ENCODE measurements around the gene CHST9. TPM values are rescaled to one million over a fixed set of nuclear protein-coding genes. Genes with fewer than 3 reads are reported as not detected.
"Not testable (repeated sequence)": the region's sequence is repeated elsewhere in the genome, so short reads cannot be mapped to it uniquely, and the experiment has no call there.

The CHST9 gene
- total and polyA plus RNA-seq, 3 experiments from 2014 or later = not detected

GRCh38 chr18:27110319-27110718, 74.8 kb downstream of the CHST9 start:
- Histone ChIP-seq H3K4me1 (ENCODE audit: insufficient read depth, low read length) (no peaks in the 10 kb centered on the region), H3K27me3 (ENCODE audit: insufficient read depth, low read length, poor library complexity, severe bottlenecking) (no peaks in the 10 kb centered on the region), H3K27ac (ENCODE audit: low read depth, low read length) (no peak overlapping the region), H3K4me3 (ENCODE audit: low read length) (no peak overlapping the region), H3K36me3 (ENCODE audit: insufficient read depth, low read length) (no peaks in the 10 kb centered on the region), H3K9me3 (ENCODE audit: low read length) (no peaks in the 10 kb centered on the region)
- no peak for DNase-seq
- H3K27ac Mint-ChIP-seq = no peak overlapping the region
- H3K9me3 Mint-ChIP-seq = peaks cover 1 to 27% (median 4%) of the 10 kb centered on the region in 5 donors
- H3K4me3 Mint-ChIP-seq = no peak overlapping the region
- no peaks in the 10 kb centered on the region for H3K27me3 Mint-ChIP-seq
- ChIA-PET CTCF (no interaction called here), POLR2A (no interaction called here)
- no peaks in the 10 kb centered on the region for H3K36me3 Mint-ChIP-seq
- H3K4me1 Mint-ChIP-seq = no peaks in the 10 kb centered on the region

- Mint-ChIP-seq H3K27me3 (no peaks in the 10 kb centered on the region), H3K4me1 (no peaks in the 10 kb centered on the region), H3K27ac (no peak overlapping the region), H3K36me3 (no peaks in the 10 kb centered on the region), H3K9me3 (peaks cover 1 to 29% (median 5%) of the 10 kb centered on the region in 5 donors), H3K4me3 (no peak overlapping the region)
- DNase-seq = no peak
- no peaks in the 10 kb centered on the region for H3K36me3 ChIP-seq (ENCODE audit: insufficient read depth, low read length)
- no peak overlapping the region for H3K4me3 ChIP-seq (ENCODE audit: low read length)
- ChIA-PET CTCF (no interaction called here), POLR2A (no interaction called here)
- H3K4me1 ChIP-seq (ENCODE audit: insufficient read depth, low read length) = no peaks in the 10 kb centered on the region
- H3K9me3 ChIP-seq (ENCODE audit: low read length) = no peaks in the 10 kb centered on the region
- no peaks in the 10 kb centered on the region for H3K27me3 ChIP-seq (ENCODE audit: insufficient read depth, low read length, poor library complexity, severe bottlenecking)
- no peak overlapping the region for H3K27ac ChIP-seq (ENCODE audit: low read depth, low read length)
Measured at GRCh38 chr18:27109451-27109850, 75.7 kb downstream of the CHST9 start.

DNA sequence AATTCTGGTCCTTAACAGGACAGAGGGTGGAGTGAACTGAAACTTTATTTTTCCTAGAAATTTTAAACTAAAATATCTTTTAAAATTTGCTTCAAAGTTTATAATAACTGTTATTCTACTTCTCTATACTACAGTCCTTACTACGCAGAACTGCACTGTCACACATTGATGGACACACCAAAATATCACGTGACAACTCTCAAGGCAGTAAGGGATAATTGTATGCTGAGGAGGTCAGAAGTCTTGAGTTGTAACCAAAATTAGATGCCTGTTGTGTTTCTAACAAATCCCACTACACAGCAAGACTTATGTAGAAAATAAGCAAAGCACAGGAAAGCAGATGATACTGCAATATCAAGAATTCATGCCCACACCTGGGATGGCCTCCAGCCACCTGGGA, 76.3 kb downstream of the CHST9 start:
- Mint-ChIP-seq H3K4me1 (no peaks in the 10 kb centered on the region), H3K4me3 (no peak overlapping the region), H3K27ac (no peak overlapping the region), H3K27me3 (no peaks in the 10 kb centered on the region), H3K9me3 (peaks cover 1 to 27% (median 5%) of the 10 kb centered on the region in 5 donors), H3K36me3 (no peaks in the 10 kb centered on the region)
- Histone ChIP-seq H3K4me3 (ENCODE audit: low read length) (no peak overlapping the region), H3K27ac (ENCODE audit: low read depth, low read length) (no peak overlapping the region), H3K4me1 (ENCODE audit: insufficient read depth, low read length) (no peaks in the 10 kb centered on the region), H3K27me3 (ENCODE audit: insufficient read depth, low read length, poor library complexity, severe bottlenecking) (no peaks in the 10 kb centered on the region), H3K36me3 (ENCODE audit: insufficient read depth, low read length) (no peaks in the 10 kb centered on the region), H3K9me3 (ENCODE audit: low read length) (no peaks in the 10 kb centered on the region)
- CTCF ChIA-PET = no interaction called here
- POLR2A ChIA-PET = no interaction called here
- DNase-seq = no peak

- Mint-ChIP-seq H3K36me3 (no peaks in the 10 kb centered on the region), H3K27ac (no peak overlapping the region), H3K4me3 (no peak overlapping the region), H3K27me3 (no peaks in the 10 kb centered on the region), H3K9me3 (peaks cover 0 to 28% (median 3%) of the 10 kb centered on the region in 5 donors), H3K4me1 (no peaks in the 10 kb centered on the region)
- CTCF ChIA-PET = no interaction called here
- Histone ChIP-seq H3K4me3 (ENCODE audit: low read length) (no peak overlapping the region), H3K36me3 (ENCODE audit: insufficient read depth, low read length) (no peaks in the 10 kb centered on the region), H3K27me3 (ENCODE audit: insufficient read depth, low read length, poor library complexity, severe bottlenecking) (no peaks in the 10 kb centered on the region), H3K27ac (ENCODE audit: low read depth, low read length) (no peak overlapping the region), H3K9me3 (ENCODE audit: low read length) (no peaks in the 10 kb centered on the region), H3K4me1 (ENCODE audit: insufficient read depth, low read length) (no peaks in the 10 kb centered on the region)
- DNase-seq = no peak
- POLR2A ChIA-PET = no interaction called here
Measured at GRCh38 chr18:27104743-27105142, 80.4 kb downstream of the CHST9 start.

DNA sequence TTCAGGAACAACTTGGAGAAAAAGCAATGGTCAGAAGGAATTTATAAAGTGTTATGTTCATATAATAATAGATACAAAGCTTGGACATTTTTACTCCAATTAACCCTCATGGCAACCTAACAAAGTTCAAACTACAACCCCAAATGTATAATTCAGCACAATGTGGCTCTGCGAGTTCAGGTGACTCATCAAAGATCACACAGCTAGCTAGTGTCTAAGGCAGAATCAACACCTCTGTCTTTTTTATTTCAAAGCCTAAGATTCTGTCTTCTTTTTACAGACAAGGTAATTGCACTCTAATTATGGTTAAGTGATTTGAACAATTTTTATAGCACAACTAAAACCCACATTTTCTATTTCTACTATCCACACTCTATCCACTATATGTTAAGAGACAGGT, 90.5 kb downstream of the CHST9 start:
- no peaks in the 10 kb centered on the region for H3K27me3 Mint-ChIP-seq
- Histone ChIP-seq H3K27ac (ENCODE audit: low read depth, low read length) (no peak overlapping the region), H3K36me3 (ENCODE audit: insufficient read depth, low read length) (no peaks in the 10 kb centered on the region), H3K4me3 (ENCODE audit: low read length) (no peak overlapping the region), H3K27me3 (ENCODE audit: insufficient read depth, low read length, poor library complexity, severe bottlenecking) (no peaks in the 10 kb centered on the region), H3K4me1 (ENCODE audit: insufficient read depth, low read length) (no peaks in the 10 kb centered on the region), H3K9me3 (ENCODE audit: low read length) (no peaks in the 10 kb centered on the region)
- POLR2A ChIA-PET = no interaction called here
- no peaks in the 10 kb centered on the region for H3K36me3 Mint-ChIP-seq
- H3K4me1 Mint-ChIP-seq = no peaks in the 10 kb centered on the region
- H3K9me3 Mint-ChIP-seq = peaks cover 13 to 34% (median 29%) of the 10 kb centered on the region in 5 donors
- H3K4me3 Mint-ChIP-seq = no peak overlapping the region
- CTCF ChIA-PET = no interaction called here
- H3K27ac Mint-ChIP-seq = no peak overlapping the region
- no peak for DNase-seq

GRCh38 chr18:27093290-27093689, 91.8 kb downstream of the CHST9 start:
- CTCF ChIA-PET; H3K27me3 ChIP-seq (ENCODE audit: insufficient read depth, low read length, poor library complexity, severe bottlenecking); H3K36me3 ChIP-seq (ENCODE audit: insufficient read depth, low read length); H3K9me3 ChIP-seq (ENCODE audit: low read length); H3K4me3 ChIP-seq (ENCODE audit: low read length); H3K4me1 ChIP-seq (ENCODE audit: insufficient read depth, low read length); H3K4me3 Mint-ChIP-seq; H3K4me1 Mint-ChIP-seq; H3K36me3 Mint-ChIP-seq; H3K27ac ChIP-seq (ENCODE audit: low read depth, low read length); H3K27ac Mint-ChIP-seq; H3K27me3 Mint-ChIP-seq; DNase-seq; POLR2A ChIA-PET: not testable (repeated sequence)
- peaks cover 13 to 28% (median 24%) of the 10 kb centered on the region in 5 donors for H3K9me3 Mint-ChIP-seq

GRCh38 chr18:27081701-27082100, 103.4 kb downstream of the CHST9 start:
- Mint-ChIP-seq H3K36me3 (no peaks in the 10 kb centered on the region), H3K27me3 (peaks cover 0 to 1% of the 10 kb centered on the region in 2 donors), H3K27ac (no peak overlapping the region), H3K9me3 (peaks cover 2 to 26% (median 7%) of the 10 kb centered on the region in 5 donors), H3K4me3 (no peak overlapping the region), H3K4me1 (no peaks in the 10 kb centered on the region)
- Histone ChIP-seq H3K9me3 (ENCODE audit: low read length) (no peaks in the 10 kb centered on the region), H3K4me1 (ENCODE audit: insufficient read depth, low read length) (no peaks in the 10 kb centered on the region), H3K27me3 (ENCODE audit: insufficient read depth, low read length, poor library complexity, severe bottlenecking) (no peaks in the 10 kb centered on the region), H3K27ac (ENCODE audit: low read depth, low read length) (no peak overlapping the region), H3K36me3 (ENCODE audit: insufficient read depth, low read length) (no peaks in the 10 kb centered on the region), H3K4me3 (ENCODE audit: low read length) (no peak overlapping the region)
- ChIA-PET POLR2A (no interaction called here), CTCF (no interaction called here)
- no peak for DNase-seq

DNA sequence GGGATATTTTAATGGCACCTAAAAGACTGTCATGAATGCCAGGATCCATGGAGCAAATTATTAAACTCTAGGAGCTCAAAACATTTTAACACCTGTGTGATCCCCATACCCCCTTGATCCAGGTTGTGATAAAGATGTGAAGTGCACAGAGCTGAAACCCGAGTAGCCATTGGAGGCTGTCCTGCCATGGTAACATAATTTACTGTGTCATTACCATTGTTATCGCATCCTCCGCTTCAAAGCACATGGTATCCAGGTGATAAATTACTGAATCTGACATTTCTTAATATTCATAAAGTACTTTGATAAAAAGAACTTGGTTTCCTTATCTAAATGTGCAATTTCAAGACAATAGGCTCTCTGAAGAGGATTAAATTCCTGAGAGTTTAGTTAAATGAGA, 109.3 kb downstream of the CHST9 start:
- Histone ChIP-seq H3K4me3 (ENCODE audit: low read length) (no peak overlapping the region), H3K36me3 (ENCODE audit: insufficient read depth, low read length) (no peaks in the 10 kb centered on the region), H3K4me1 (ENCODE audit: insufficient read depth, low read length) (no peaks in the 10 kb centered on the region), H3K27me3 (ENCODE audit: insufficient read depth, low read length, poor library complexity, severe bottlenecking) (no peaks in the 10 kb centered on the region), H3K9me3 (ENCODE audit: low read length) (no peaks in the 10 kb centered on the region), H3K27ac (ENCODE audit: low read depth, low read length) (no peak overlapping the region)
- no peaks in the 10 kb centered on the region for H3K36me3 Mint-ChIP-seq
- peaks cover 2 to 23% (median 12%) of the 10 kb centered on the region in 5 donors for H3K9me3 Mint-ChIP-seq
- peaks cover 0 to 3% of the 10 kb centered on the region in 2 donors for H3K27me3 Mint-ChIP-seq
- H3K27ac Mint-ChIP-seq = no peak overlapping the region
- no peak overlapping the region for H3K4me3 Mint-ChIP-seq
- DNase-seq = no peak
- no peaks in the 10 kb centered on the region for H3K4me1 Mint-ChIP-seq
- ChIA-PET POLR2A (no interaction called here), CTCF (no interaction called here)

GRCh38 chr18:27073404-27073830, 111.7 kb downstream of the CHST9 start:
- Histone ChIP-seq H3K9me3 (ENCODE audit: low read length) (no peaks in the 10 kb centered on the region), H3K4me3 (ENCODE audit: low read length) (no peak overlapping the region), H3K36me3 (ENCODE audit: insufficient read depth, low read length) (no peaks in the 10 kb centered on the region), H3K4me1 (ENCODE audit: insufficient read depth, low read length) (no peaks in the 10 kb centered on the region), H3K27me3 (ENCODE audit: insufficient read depth, low read length, poor library complexity, severe bottlenecking) (no peaks in the 10 kb centered on the region), H3K27ac (ENCODE audit: low read depth, low read length) (no peak overlapping the region)
- Mint-ChIP-seq H3K27me3 (peaks cover 0 to 3% of the 10 kb centered on the region in 2 donors), H3K4me1 (no peaks in the 10 kb centered on the region), H3K9me3 (peaks cover 3 to 12% (median 5%) of the 10 kb centered on the region in 5 donors), H3K36me3 (no peaks in the 10 kb centered on the region), H3K4me3 (no peak overlapping the region), H3K27ac (no peak overlapping the region)
- DNase-seq = no peak
- CTCF ChIA-PET = no interaction called here
- POLR2A ChIA-PET = no interaction called here
